OCI-LY1 (cell line): ENCODE measurements around the gene PNLDC1.

Experiments used
- CTCF ChIP-seq: fragments of 200-600 bp; sonication (generic), shearing (Covaris generic); IDR thresholded peaks from 2 replicates; pipeline ENCODE4 v1.5.1; 2017; ENCODE audit warnings: mild to moderate bottlenecking, antibody characterized with exemption, low read length, moderate library complexity, mixed read lengths
- EZH2 ChIP-seq: fragments of 200-600 bp; sonication (generic), shearing (Covaris generic); IDR thresholded peaks from 2 replicates; pipeline ENCODE4 v1.8.0; 2017; ENCODE audit warnings: borderline replicate concordance, mixed run types, mild to moderate bottlenecking, antibody characterized with exemption, low read length, moderate library complexity, mixed read lengths

- TF ChIP-seq CTCF (no peak), EZH2 (no peak)
Observed at GRCh38 chr6:159828074-159828473, 28.0 kb downstream of the PNLDC1 start.
